Stimulated activated CD4-positive, alpha-beta T cell treated with anti-CD3 and anti-CD28 coated beads, Interleukin-4, amount 100 ng/mL, for 48 hours (primary cell): ENCODE results near the gene CLSTN3.

Source experiments
- DNase-seq, 2 donors: peaks; one replicate each; pipeline ENCODE4 v3.0.0-alpha.2; 2020; ENCODE audit warnings: low read depth in 2 of 2

The CLSTN3 gene

GRCh38 chr12:7188562-7189397 is 58.6 kb downstream of the CLSTN3 start:
- DNase-seq: peak; percentile 53 to 56

GRCh38 chr12:7189398-7190267 is 59.5 kb downstream of the CLSTN3 start, which contains the start of gene PEX5:
Gene PEX5 (plus strand): TSS chr12:7189686. CDS start chr12:7190378, 692 bp downstream.
- peak; percentile 69 to 82 for DNase-seq

- DNase-seq: no peak
These were observed 60.3 kb downstream of the CLSTN3 start for GRCh38 chr12:7190268-7191055.

- DNase-seq: no peak
These were observed 63.5 kb downstream of the CLSTN3 start for GRCh38 chr12:7193674-7194073.

- DNase-seq: no peak
These were observed 67.7 kb downstream of the CLSTN3 start for GRCh38 chr12:7197841-7198240.

DNA sequence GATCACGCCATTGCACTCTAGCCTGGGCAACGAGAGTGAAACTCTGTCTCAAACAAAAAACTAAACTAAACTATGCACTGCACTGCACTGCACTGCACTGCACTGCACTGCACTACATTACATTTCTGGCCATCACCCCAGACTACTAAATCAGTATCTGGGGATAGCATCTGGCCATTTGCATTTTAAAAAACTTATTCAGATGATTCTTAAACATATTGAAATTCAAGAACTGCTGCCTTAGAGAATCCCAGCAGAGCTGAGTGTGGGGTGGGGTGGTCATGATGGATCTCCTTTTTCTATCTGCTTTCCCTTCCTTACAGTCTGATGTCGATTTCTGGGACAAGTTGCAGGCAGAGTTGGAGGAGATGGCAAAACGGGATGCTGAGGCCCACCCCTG is 72.9 kb downstream of the CLSTN3 start:
- DNase-seq: no peak

DNA sequence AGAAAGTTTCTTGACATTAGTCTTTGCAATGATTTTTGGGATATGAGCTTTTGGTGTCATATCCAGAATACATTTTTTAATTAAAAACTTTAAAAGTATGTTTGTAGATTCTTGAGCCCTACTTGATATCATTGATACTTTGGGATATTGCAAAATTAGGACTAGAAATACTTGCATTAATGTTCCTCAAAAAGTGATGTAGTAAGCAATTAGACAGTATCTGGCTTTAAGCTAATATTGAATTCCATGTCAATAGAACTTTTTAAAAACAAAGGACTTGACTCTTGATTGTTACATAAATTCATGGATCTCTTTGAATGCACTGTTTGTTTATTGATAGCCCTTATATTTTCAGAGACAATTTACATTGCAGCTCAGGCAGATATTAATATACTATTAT is 74.9 kb downstream of the CLSTN3 start:
- DNase-seq: no peak

- DNase-seq: no peak
These were observed 76.5 kb downstream of the CLSTN3 start for GRCh38 chr12:7206691-7207090.

- no peak for DNase-seq
These were observed 77.9 kb downstream of the CLSTN3 start for GRCh38 chr12:7207866-7208625.
